WTC11 (cell line): ENCODE results near the gene OR5AC2. TPM values are rescaled to one million over a fixed set of nuclear protein-coding genes. Genes with fewer than 3 reads are reported as not detected.

Experiments
- ATAC-seq: fragments of 200-7000 bp; cut with Tn5 transposase; 2 replicates; pipeline ENCODE4 v1.10.0; 2021; ENCODE audit warnings: mild to moderate bottlenecking, moderate library complexity
- CTCF ChIA-PET: fragments of 300-600 bp; sonication (Branson Sonifier 250); formaldehyde crosslinking; loops from one replicate; lab custom pipeline; 2021; ENCODE audit warnings: antibody characterized with exemption; lab: Charles Lee
- POLR2A ChIA-PET: fragments of 350-600 bp; sonication (Branson Sonifier 250); formaldehyde crosslinking; loops from one replicate; lab custom pipeline; 2021; ENCODE audit warnings: antibody characterized with exemption; lab: Charles Lee
- DNase-seq: peaks from one replicate; pipeline ENCODE4 v3.0.0; 2021; ENCODE audit warnings: low spot score
- H3K27ac Mint-ChIP-seq: 2 replicates; pipeline ENCODE4 v1.8.0; 2021; ENCODE audit warnings: mixed read lengths
- H3K27me3 Mint-ChIP-seq: 2 replicates; pipeline ENCODE4 v1.8.0; 2021; ENCODE audit warnings: low read depth, mild to moderate bottlenecking, moderate library complexity, mixed read lengths
- H3K36me3 Mint-ChIP-seq: 2 replicates; pipeline ENCODE4 v1.8.0; 2021; ENCODE audit warnings: mixed read lengths
- H3K4me1 Mint-ChIP-seq: 2 replicates; pipeline ENCODE4 v1.8.0; 2022; ENCODE audit warnings: mixed read lengths
- H3K4me3 Mint-ChIP-seq: 2 replicates; pipeline ENCODE4 v1.8.0; 2021; ENCODE audit warnings: mild to moderate bottlenecking, moderate library complexity, mixed read lengths
- H3K9me3 Mint-ChIP-seq: 2 replicates; pipeline ENCODE4 v1.8.0; 2021; ENCODE audit warnings: mixed read lengths
- ARID4B ChIP-seq: sonication (generic); formaldehyde crosslinking; IDR thresholded peaks from 2 replicates; pipeline ENCODE4 v1.8.0; 2023; ENCODE audit warnings: missing genetic modification reagents, mild to moderate bottlenecking, borderline replicate concordance
- E2F1 ChIP-seq: sonication (generic); formaldehyde crosslinking; IDR thresholded peaks from 2 replicates; pipeline ENCODE4 v1.8.0; 2022; ENCODE audit warnings: mild to moderate bottlenecking, missing genetic modification reagents
- E2F4 ChIP-seq: sonication (generic); formaldehyde crosslinking; IDR thresholded peaks from 2 replicates; pipeline ENCODE4 v1.8.1; 2022; ENCODE audit warnings: low read depth, mild to moderate bottlenecking, moderate library complexity, missing genetic modification reagents, borderline replicate concordance
- E2F5 ChIP-seq: sonication (generic); formaldehyde crosslinking; IDR thresholded peaks from 2 replicates; pipeline ENCODE4 v1.8.1; 2022; ENCODE audit warnings: mild to moderate bottlenecking, moderate library complexity, missing genetic modification reagents
- EMX1 ChIP-seq: fragments of 250-450 bp; sonication (Bioruptor Pico); IDR thresholded peaks from 2 replicates; pipeline ENCODE4 v1.8.0; 2021; ENCODE audit warnings: mild to moderate bottlenecking
- ERG ChIP-seq: fragments of 250-450 bp; sonication (Bioruptor Pico); IDR thresholded peaks from 2 replicates; pipeline ENCODE4 v1.8.0; 2021; ENCODE audit warnings: mild to moderate bottlenecking
- FOXJ3 ChIP-seq: sonication (generic); formaldehyde crosslinking; IDR thresholded peaks from 2 replicates; pipeline ENCODE4 v1.9.0; 2021; ENCODE audit warnings: missing genetic modification reagents, mild to moderate bottlenecking, borderline replicate concordance
- FOXP1 ChIP-seq: sonication (generic); formaldehyde crosslinking; IDR thresholded peaks from 2 replicates; pipeline ENCODE4 v1.8.0; 2022; ENCODE audit warnings: missing genetic modification reagents, mild to moderate bottlenecking, moderate library complexity, borderline replicate concordance
- GABPB1 ChIP-seq: sonication (generic); formaldehyde crosslinking; IDR thresholded peaks from 2 replicates; pipeline ENCODE4 v1.8.1; 2023; ENCODE audit warnings: mild to moderate bottlenecking, missing genetic modification reagents
- IRF2 ChIP-seq: sonication (generic); formaldehyde crosslinking; IDR thresholded peaks from 2 replicates; pipeline ENCODE4 v1.8.0; 2022; ENCODE audit warnings: low read depth, missing genetic modification reagents, borderline replicate concordance
- JAZF1 ChIP-seq: fragments of 250-450 bp; sonication (Bioruptor Pico); IDR thresholded peaks from 2 replicates; pipeline ENCODE4 v1.9.0; 2021; ENCODE audit warnings: moderate library complexity, mild to moderate bottlenecking, inconsistent platforms
- MLX ChIP-seq: sonication (generic); formaldehyde crosslinking; IDR thresholded peaks from 2 replicates; pipeline ENCODE4 v1.8.1; 2023; ENCODE audit warnings: mild to moderate bottlenecking, missing genetic modification reagents, moderate library complexity
- MYBL2 ChIP-seq: sonication (generic); formaldehyde crosslinking; IDR thresholded peaks from 2 replicates; pipeline ENCODE4 v1.8.1; 2023; ENCODE audit warnings: mild to moderate bottlenecking, moderate library complexity, missing genetic modification reagents
- NFATC4 ChIP-seq: fragments of 250-450 bp; sonication (Bioruptor Pico); IDR thresholded peaks from 2 replicates; pipeline ENCODE4 v1.9.0; 2021; ENCODE audit warnings: mild to moderate bottlenecking
- NFYB ChIP-seq: sonication (generic); formaldehyde crosslinking; conservative IDR thresholded peaks from 2 replicates; pipeline ENCODE4 v1.8.0; 2022; ENCODE audit warnings: low read depth, missing genetic modification reagents
- NR2C2 ChIP-seq: sonication (generic); formaldehyde crosslinking; IDR thresholded peaks from 2 replicates; pipeline ENCODE4 v1.8.0; 2022; ENCODE audit warnings: mild to moderate bottlenecking, missing genetic modification reagents
- RELA ChIP-seq: sonication (generic); formaldehyde crosslinking; IDR thresholded peaks from 2 replicates; pipeline ENCODE4 v1.8.1; 2022; ENCODE audit warnings: missing genetic modification reagents, mild to moderate bottlenecking, borderline replicate concordance
- SMAD4 ChIP-seq: sonication (generic); formaldehyde crosslinking; IDR thresholded peaks from 2 replicates; pipeline ENCODE4 v1.8.0; 2022; ENCODE audit warnings: mild to moderate bottlenecking, missing genetic modification reagents
- SOX15 ChIP-seq: fragments of 250-450 bp; sonication (Bioruptor Pico); IDR thresholded peaks from 2 replicates; pipeline ENCODE4 v1.9.0; 2021; ENCODE audit warnings: mild to moderate bottlenecking
- TEAD1 ChIP-seq: sonication (generic); formaldehyde crosslinking; IDR thresholded peaks from 2 replicates; pipeline ENCODE4 v1.8.0; 2022; ENCODE audit warnings: mild to moderate bottlenecking, missing genetic modification reagents
- USF1 ChIP-seq: sonication (generic); formaldehyde crosslinking; IDR thresholded peaks from 2 replicates; pipeline ENCODE4 v1.8.0; 2022; ENCODE audit warnings: mild to moderate bottlenecking, missing genetic modification reagents
- ZBTB21 ChIP-seq: sonication (generic); formaldehyde crosslinking; IDR thresholded peaks from 2 replicates; pipeline ENCODE4 v1.8.1; 2023; ENCODE audit warnings: mild to moderate bottlenecking, missing genetic modification reagents, borderline replicate concordance
- ZNF219 ChIP-seq: sonication (generic); formaldehyde crosslinking; IDR thresholded peaks from 2 replicates; pipeline ENCODE4 v1.8.0; 2023; ENCODE audit warnings: missing genetic modification reagents, mild to moderate bottlenecking, borderline replicate concordance
- ZNF232 ChIP-seq: sonication (generic); formaldehyde crosslinking; IDR thresholded peaks from 2 replicates; pipeline ENCODE4 v1.8.0; 2022; ENCODE audit warnings: mild to moderate bottlenecking, missing genetic modification reagents
- ZNF396 ChIP-seq: fragments of 250-450 bp; sonication (Bioruptor Pico); IDR thresholded peaks from 2 replicates; pipeline ENCODE4 v1.8.0; 2021; ENCODE audit warnings: mild to moderate bottlenecking, moderate library complexity, borderline replicate concordance
- total RNA-seq: library from RNA; stranded (reverse); gene quantifications from 3 replicates; pipeline ENCODE4 v1.2.3, GENCODE V29; 2021

The OR5AC2 gene
- total RNA-seq, 1 experiment from 2014 or later = not detected

GRCh38 chr3:98115717-98116116 is 28.7 kb downstream of the OR5AC2 start (continued):
- no peak for TF ChIP-seq NFYB
- TF ChIP-seq ZNF396 = no peak
- TF ChIP-seq GABPB1 (CRISPR knock-in tag) = no peak
- TF ChIP-seq FOXP1 (CRISPR knock-in tag) = no peak
- no peak for TF ChIP-seq ARID4B (CRISPR knock-in tag)
- TF ChIP-seq SMAD4 (CRISPR knock-in tag) = no peak
- no peak for TF ChIP-seq NFATC4
- TF ChIP-seq ZNF232 (CRISPR knock-in tag) = no peak
- no peak for TF ChIP-seq MLX (CRISPR knock-in tag)
- no peak for TF ChIP-seq MYBL2 (CRISPR knock-in tag)

- ATAC-seq (no peak), DNase-seq (no peak)
- ChIA-PET CTCF (no interaction called here), POLR2A (no interaction called here)
- H3K27me3 Mint-ChIP-seq = no peaks in the 10 kb centered on the region
- H3K9me3 Mint-ChIP-seq = peaks cover 11% of the 10 kb centered on the region
- no peak for TF ChIP-seq EMX1
- TF ChIP-seq E2F5 (CRISPR knock-in tag) = no peak
- no peak for TF ChIP-seq ZNF396
- no peak for TF ChIP-seq NR2C2 (CRISPR knock-in tag)
- TF ChIP-seq ZNF219 (CRISPR knock-in tag) = no peak
- no peak for TF ChIP-seq ERG (CRISPR knock-in tag)
- TF ChIP-seq TEAD1 (CRISPR knock-in tag) = no peak
- TF ChIP-seq FOXJ3 = no peak
- no peak for TF ChIP-seq SMAD4 (CRISPR knock-in tag)
- no peak for TF ChIP-seq USF1 (CRISPR knock-in tag)
- TF ChIP-seq JAZF1 (CRISPR knock-in tag) = no peak
- no peak for TF ChIP-seq E2F1 (CRISPR knock-in tag)
- TF ChIP-seq RELA (CRISPR knock-in tag) = no peak
- TF ChIP-seq SOX15 (CRISPR knock-in tag) = no peak
- no peak for TF ChIP-seq E2F4 (CRISPR knock-in tag)
- TF ChIP-seq IRF2 = no peak
- no peak for TF ChIP-seq ZBTB21
- H3K36me3 Mint-ChIP-seq = no peaks in the 10 kb centered on the region
- H3K27ac Mint-ChIP-seq = no peak within 1 kb of the TSS
- H3K4me3 Mint-ChIP-seq = no peak within 1 kb of the TSS
- H3K4me1 Mint-ChIP-seq = no peaks in the 10 kb centered on the region
These were observed 43.4 kb downstream of the OR5AC2 start, which contains the start of gene OR5H1 for GRCh38 chr3:98130421-98130820. Gene OR5H1, plus strand, starts transcription at chr3:98130721. Its CDS starts 1,977 bp downstream, at chr3:98132698.
